K562 (cell line): ENCODE results near the gene PHC3. TPM values are rescaled to one million over a fixed set of nuclear protein-coding genes. Genes with fewer than 3 reads are reported as not detected.

Experiments used
- ATAC-seq: fragments of 200-7000 bp; cut with Tn5 transposase; 3 replicates; pipeline ENCODE4 v1.9.1; 2020; ENCODE audit warnings: moderate library complexity
- BruUV-seq: library from RNA; stranded (reverse); fragments of 400-500 nt; replicated peaks from 2 replicates; lab custom pipeline; 2021; lab: Mats Ljungman, UMichigan
- CTCF ChIA-PET: fragments of 300-600 bp; formaldehyde crosslinking; extraction: SDS; loops from one replicate; lab custom pipeline; 2021; ENCODE audit warnings: low intra/inter-chr PET ratio; lab: Yijun Ruan, JAX
- POLR2A ChIA-PET: fragments of 300-600, 350-650 bp; sonication (Branson Sonifier 250); formaldehyde crosslinking; extraction: SDS; loops from one replicate; lab custom pipeline; 2021; ENCODE audit warnings: antibody characterized with exemption, inconsistent platforms; lab: Yijun Ruan, JAX
- DNase-seq, 4 experiments: peaks; one replicate each; pipeline versions ENCODE4 v3.0.0 to v3.0.0-alpha.2; 2011 to 2018; ENCODE audit warnings: low spot score in 3 of 4, mixed read lengths in 3 of 4; ENCODE audit errors: extremely low read depth in 1 of 4
- FAIRE-seq: peaks from 2 replicates; lab custom pipeline; 2011; peaks lifted over from hg19 to GRCh38; lab: Jason Lieb, UNC
- H2AFZ ChIP-seq: 2 replicates; pipeline ENCODE4 v1.6.0; 2011; ENCODE audit warnings: low read depth, low read length, control low read depth, inconsistent platforms
- H3K27ac ChIP-seq: fragments of 200-600 bp; 3 replicates; pipeline ENCODE4 v1.8.0; 2011; ENCODE audit warnings: low read depth, mild to moderate bottlenecking, control low read depth, inconsistent platforms, low read length, moderate library complexity, mixed read lengths; ENCODE audit errors: extremely low read depth
- H3K27me3 ChIP-seq, 2 experiments: fragments of 300-600 bp in 1 of 2; 2 replicates in 1 of 2; 3 replicates in 1 of 2; pipeline versions ENCODE4 v1.6.0 to v1.8.0; 2011; ENCODE audit warnings: inconsistent platforms in 2 of 2, low read length in 2 of 2, mild to moderate bottlenecking in 1 of 2, mixed read lengths in 1 of 2, moderate library complexity in 1 of 2; ENCODE audit not compliant: control insufficient read depth in 2 of 2, insufficient read depth in 2 of 2
- H3K36me3 ChIP-seq: fragments of 300-600 bp; 3 replicates; pipeline ENCODE4 v1.8.0; 2011; ENCODE audit warnings: mild to moderate bottlenecking, low read length, inconsistent platforms; ENCODE audit not compliant: control insufficient read depth, insufficient read depth
- H3K4me1 ChIP-seq, 2 experiments: fragments of 200-600 bp in 1 of 2; replicated peaks in 1 of 2; 2 replicates in 1 of 2; 3 replicates in 1 of 2; pipeline versions ENCODE4 v1.5.1 to v1.8.0; 2011; ENCODE audit warnings: inconsistent platforms in 2 of 2, low read length in 2 of 2, mild to moderate bottlenecking in 1 of 2, mixed read lengths in 1 of 2, moderate library complexity in 1 of 2; ENCODE audit not compliant: control insufficient read depth in 2 of 2, insufficient read depth in 2 of 2
- H3K4me2 ChIP-seq: 2 replicates; pipeline ENCODE4 v1.6.1; 2011; ENCODE audit warnings: low read length, control low read depth, inconsistent platforms, mixed read lengths; ENCODE audit not compliant: insufficient read depth
- H3K4me3 ChIP-seq: fragments of 200-600 bp; sonication (generic), shearing (Covaris generic); 2 replicates; pipeline ENCODE4 v1.5.1; 2016; ENCODE audit warnings: control low read depth, inconsistent platforms
- H3K79me2 ChIP-seq: fragments of 200-600 bp; 3 replicates; pipeline ENCODE4 v1.8.0; 2011; ENCODE audit warnings: low read length, inconsistent platforms; ENCODE audit not compliant: control insufficient read depth, insufficient read depth
- H3K9ac ChIP-seq, 2 experiments: 2 replicates each; pipeline versions ENCODE4 v1.6.0 to v1.6.1; 2011; ENCODE audit warnings: low read depth in 2 of 2, low read length in 2 of 2, control low read depth in 1 of 2, inconsistent platforms in 1 of 2, mild to moderate bottlenecking in 1 of 2, mixed read lengths in 1 of 2; ENCODE audit not compliant: insufficient read depth in 1 of 2
- H3K9me1 ChIP-seq: one replicate; pipeline ENCODE4 v1.6.0; 2011; ENCODE audit warnings: inconsistent platforms, mild to moderate bottlenecking, low read length, moderate library complexity; ENCODE audit not compliant: control insufficient read depth, insufficient read depth
- H3K9me3 ChIP-seq: replicated peaks from 2 replicates; pipeline ENCODE4 v1.5.1; 2011; ENCODE audit warnings: low read depth, low read length, inconsistent platforms; ENCODE audit not compliant: control insufficient read depth, insufficient read depth
- H4K20me1 ChIP-seq: replicated peaks from 2 replicates; pipeline ENCODE4 v1.6.1; 2011; ENCODE audit warnings: low read length, inconsistent platforms, mixed read lengths; ENCODE audit not compliant: control insufficient read depth, insufficient read depth
- C11orf30 ChIP-seq: fragments of 450-650 bp; IDR thresholded peaks from 2 replicates; pipeline ENCODE4 v1.6.1; 2016; ENCODE audit warnings: low read depth, mild to moderate bottlenecking
- CBFA2T3 ChIP-seq: fragments of 450-650 bp; IDR thresholded peaks from 2 replicates; pipeline ENCODE4 v1.6.1; 2017
- ELF1 ChIP-seq: fragments of 200-800 bp; sonication (Bioruptor generic); IDR thresholded peaks from 2 replicates; pipeline ENCODE4 v1.6.1; 2016; ENCODE audit warnings: missing genetic modification characterization, missing compliant biosample characterization
- FOS ChIP-seq: IDR thresholded peaks from 3 replicates; pipeline ENCODE4 v1.6.1; 2011; ENCODE audit not compliant: insufficient read length; ENCODE audit errors: extremely low read depth
- MAFF ChIP-seq: IDR thresholded peaks from 2 replicates; pipeline ENCODE4 v1.6.1; 2012; ENCODE audit warnings: low read length, improper control_type of control experiment
- MAFG ChIP-seq: fragments of 450-650 bp; conservative IDR thresholded peaks from 2 replicates; pipeline ENCODE4 v1.6.1; 2016; ENCODE audit warnings: missing genetic modification characterization, missing compliant biosample characterization
- MAFK ChIP-seq: IDR thresholded peaks from 2 replicates; pipeline ENCODE4 v1.6.1; 2011; ENCODE audit warnings: low read length, improper control_type of control experiment
- NFE2 ChIP-seq: IDR thresholded peaks from 2 replicates; pipeline ENCODE4 v1.6.1; 2014; ENCODE audit warnings: antibody characterized with exemption, low read depth
- ZNF224 ChIP-seq: sonication (generic); formaldehyde crosslinking; IDR thresholded peaks from 2 replicates; pipeline ENCODE4 v1.8.0; 2022; ENCODE audit warnings: mild to moderate bottlenecking, missing genetic modification reagents
- ZNF316 ChIP-seq: fragments of 450-650 bp; IDR thresholded peaks from 2 replicates; pipeline ENCODE4 v1.6.1; 2016
- WGBS: fragments of 100-300 bp; shearing (Covaris generic); methylation state at CpG from one replicate; pipeline ENCODE4 v1.1.6; 2016; ENCODE audit warnings: low coverage, mixed read lengths; ENCODE audit not compliant: insufficient coverage; ENCODE audit errors: missing lambda C conversion rate; 5-methylcytosine and 5-hydroxymethylcytosine counted together
- in situ Hi-C: fragments of 300-500 bp; cut with MboI; formaldehyde crosslinking; loops from 4 replicates; pipeline ENCODE4 v1.15.0; 2018; ENCODE audit warnings: inconsistent platforms, mixed read lengths
- intact Hi-C: fragments of 100-400 bp; cut with micrococcal nuclease; formaldehyde crosslinking; loops from 2 replicates; pipeline ENCODE4 v1.14.2; 2022
- polyA plus RNA-seq, 8 experiments: library from polyadenylated mRNA; depleted of rRNA in 4 of 8; stranded (reverse) in 5 of 8; unstranded in 3 of 8; fragments of >200 nt; fragmentation: Nextera tagmentation in 2 of 8; fragmentation: Illumina TruSeq in 1 of 8; extraction: Ambion mirVana in 2 of 8; extraction: Trizol in 1 of 8; gene quantifications; 2 replicates each; pipeline versions ENCODE4 v1.2.1 to v1.2.3, GENCODE V29; 2011 to 2014; ENCODE audit warnings: inconsistent platforms in 1 of 8, missing spikeins in 1 of 8
- total RNA-seq, 7 experiments: library from RNA; depleted of rRNA in 6 of 7; stranded (reverse); fragments of >200 nt in 6 of 7; fragmentation: Illumina TruSeq in 2 of 7; extraction: Trizol in 2 of 7; gene quantifications; 2 replicates each; pipeline versions ENCODE4 v1.2.1 to v1.2.3, GENCODE V29; 2011 to 2021; ENCODE audit warnings: low replicate concordance in 1 of 7

PHC3 gene
- total and polyA plus RNA-seq, 9 of the 15 experiments (the other 6 are each of a cell fraction or from before 2014, with no cell fraction given), result 3.1 to 21.6 (median 10.5) TPM

GRCh38 chr3:170201527-170201926 lies 20.0 kb upstream of the PHC3 start:
- Histone ChIP-seq H3K79me2 (no peaks in the 10 kb centered on the region), H3K27ac (no peak overlapping the region), H3K36me3 (no peaks in the 10 kb centered on the region), H3K4me1 (peaks cover 0 to 2% of the 10 kb centered on the region in 2 experiments; a peak in 1 of 5 replicates), H3K9ac (no peak overlapping the region), H3K9me1 (no peaks in the 10 kb centered on the region), H4K20me1 (no peaks in the 10 kb centered on the region), H2AFZ (no peak overlapping the region; the same call in 1 of the 2 replicates), H3K4me2 (no peak overlapping the region), H3K27me3 (no peaks in the 10 kb centered on the region), H3K9me3 (no peaks in the 10 kb centered on the region), H3K4me3 (no peak overlapping the region)
- ChIA-PET CTCF (no interaction called here), POLR2A (no interaction called here)
- FAIRE-seq (no peak), DNase-seq (no peak), ATAC-seq (no peak; the same call in 2 of the 3 replicates)
- intact Hi-C loops (no loop called here), in situ Hi-C loops (no loop called here)
- no TSS peak for BruUV-seq
- 0% methylated on average over 1 of the region's 5 CpGs for WGBS
- TF ChIP-seq NFE2 (peak; percentile 48), ZNF316 (peak; percentile 96), MAFG (tag) (peak; percentile 86), MAFK (peak; percentile 71; the same call in 1 of the 2 replicates), MAFF (peak; percentile 66), FOS (no peak), ZNF224 (CRISPR knock-in tag) (no peak), ELF1 (tag) (no peak), C11orf30 (peak; percentile 91)

DNA sequence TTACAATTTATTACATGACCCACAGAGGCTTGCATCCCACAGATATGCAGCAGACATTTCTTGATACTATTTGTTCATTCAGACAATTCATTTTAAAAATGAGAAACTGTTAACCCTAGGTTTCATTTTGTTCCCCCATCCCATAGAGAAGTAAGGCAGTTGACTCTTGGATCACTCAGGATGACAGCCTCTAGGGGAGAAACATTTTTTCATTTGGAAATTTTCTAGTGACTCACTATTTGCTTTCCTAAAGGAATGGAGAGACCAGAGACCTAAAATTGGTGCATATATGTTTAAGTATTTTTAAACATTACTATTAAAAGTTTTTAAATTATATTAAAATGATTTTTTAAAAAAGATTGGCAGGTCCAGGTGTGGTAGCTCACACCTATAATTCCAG lies 19.5 kb upstream of the PHC3 start:
- Histone ChIP-seq H3K36me3 (no peaks in the 10 kb centered on the region), H3K4me2 (no peak overlapping the region), H3K27me3 (no peaks in the 10 kb centered on the region), H3K9me3 (no peaks in the 10 kb centered on the region), H3K9ac (no peak overlapping the region), H3K27ac (no peak overlapping the region), H3K9me1 (no peaks in the 10 kb centered on the region), H3K79me2 (no peaks in the 10 kb centered on the region), H2AFZ (no peak overlapping the region), H4K20me1 (no peaks in the 10 kb centered on the region), H3K4me3 (no peak overlapping the region), H3K4me1 (peaks cover 0 to 2% of the 10 kb centered on the region in 2 experiments; a peak in 1 of 5 replicates)
- no peak for DNase-seq
- in situ Hi-C loops, result no loop called here
- BruUV-seq, result no TSS peak
- CTCF ChIA-PET, result no interaction called here
- ATAC-seq, result no peak
- POLR2A ChIA-PET, result no interaction called here
- no peak for FAIRE-seq
- intact Hi-C loops, result no loop called here
- no peak for TF ChIP-seq CBFA2T3
